HepG2 (cell line): ENCODE data around the gene MAFF. TPM values are rescaled to one million over a fixed set of nuclear protein-coding genes. Genes with fewer than 3 reads are reported as not detected.

Experiments
- DMAP1 ChIP-seq: IDR thresholded peaks from 2 replicates; pipeline ENCODE4 v1.6.1; 2016
- FOSL2 ChIP-seq: sonication (generic); formaldehyde crosslinking; IDR thresholded peaks from 2 replicates; pipeline ENCODE4 v1.4.0; 2020; ENCODE audit warnings: missing genetic modification reagents
- PHF21A ChIP-seq: sonication (generic); formaldehyde crosslinking; IDR thresholded peaks from 2 replicates; pipeline ENCODE4 v1.5.0; 2020; ENCODE audit warnings: mild to moderate bottlenecking, missing genetic modification reagents
- SOX13 ChIP-seq, 3 experiments: fragments of 450-650 bp in 1 of 3; sonication (generic) in 1 of 3; formaldehyde crosslinking in 1 of 3; IDR thresholded peaks in 2 of 3; conservative IDR thresholded peaks in 1 of 3; 2 replicates each; pipeline versions ENCODE4 v1.5.0 to v1.6.1; 2016 to 2020; ENCODE audit warnings: antibody characterized with exemption in 1 of 3, mild to moderate bottlenecking in 1 of 3, missing compliant biosample characterization in 1 of 3, missing genetic modification reagents in 1 of 3, moderate library complexity in 1 of 3
- ZNF17 ChIP-seq: sonication (generic); formaldehyde crosslinking; IDR thresholded peaks from 2 replicates; pipeline ENCODE4 v1.5.0; 2020; ENCODE audit warnings: mild to moderate bottlenecking, missing genetic modification reagents
- polyA plus RNA-seq, 8 experiments: library from polyadenylated mRNA; depleted of rRNA in 3 of 8; stranded (reverse) in 7 of 8; unstranded in 1 of 8; fragments of >200 nt; fragmentation: Illumina TruSeq in 4 of 8; extraction: Trizol in 4 of 8; gene quantifications; 2 replicates each; pipeline versions ENCODE4 v1.2.1 to v1.2.3, GENCODE V29; 2011 to 2016; ENCODE audit warnings: low read depth in 4 of 8, missing spikeins in 1 of 8, mixed read lengths in 1 of 8; ENCODE audit not compliant: insufficient read depth in 1 of 8
- total RNA-seq, 5 experiments: library from RNA; depleted of rRNA; stranded (reverse); fragments of >200 nt; fragmentation: Illumina TruSeq; extraction: Trizol; gene quantifications; 2 replicates each; pipeline ENCODE4 v1.2.3, GENCODE V29; 2016; ENCODE audit warnings: low read depth in 1 of 5
- TF ChIP-seq, protein P1 (sequence below): sonication (generic); formaldehyde crosslinking; conservative IDR thresholded peaks from 2 replicates; pipeline ENCODE4 v1.8.0; 2022; ENCODE audit warnings: mild to moderate bottlenecking, moderate library complexity, missing genetic modification reagents
- TF ChIP-seq, protein P2 (sequence below): fragments of 450-650 bp; IDR thresholded peaks from 2 replicates; pipeline ENCODE4 v1.6.1; 2017; ENCODE audit warnings: mild to moderate bottlenecking
- TF ChIP-seq, protein P3 (sequence below): fragments of 450-650 bp; IDR thresholded peaks from 2 replicates; pipeline ENCODE4 v1.6.1; 2017
- TF ChIP-seq, protein P4 (sequence below): sonication (generic); formaldehyde crosslinking; IDR thresholded peaks from 2 replicates; pipeline ENCODE4 v1.4.0; 2020; ENCODE audit warnings: low read depth, missing genetic modification reagents
- TF ChIP-seq, protein P5 (sequence below): IDR thresholded peaks from 2 replicates; pipeline ENCODE4 v1.4.0; 2020; ENCODE audit warnings: mild to moderate bottlenecking, missing genetic modification reagents

Gene MAFF
- total and polyA plus RNA-seq, 2 of the 13 experiments (the other 11 are each of a cell fraction or from before 2014, with no cell fraction given): 5.4 to 14.3 TPM

DNA sequence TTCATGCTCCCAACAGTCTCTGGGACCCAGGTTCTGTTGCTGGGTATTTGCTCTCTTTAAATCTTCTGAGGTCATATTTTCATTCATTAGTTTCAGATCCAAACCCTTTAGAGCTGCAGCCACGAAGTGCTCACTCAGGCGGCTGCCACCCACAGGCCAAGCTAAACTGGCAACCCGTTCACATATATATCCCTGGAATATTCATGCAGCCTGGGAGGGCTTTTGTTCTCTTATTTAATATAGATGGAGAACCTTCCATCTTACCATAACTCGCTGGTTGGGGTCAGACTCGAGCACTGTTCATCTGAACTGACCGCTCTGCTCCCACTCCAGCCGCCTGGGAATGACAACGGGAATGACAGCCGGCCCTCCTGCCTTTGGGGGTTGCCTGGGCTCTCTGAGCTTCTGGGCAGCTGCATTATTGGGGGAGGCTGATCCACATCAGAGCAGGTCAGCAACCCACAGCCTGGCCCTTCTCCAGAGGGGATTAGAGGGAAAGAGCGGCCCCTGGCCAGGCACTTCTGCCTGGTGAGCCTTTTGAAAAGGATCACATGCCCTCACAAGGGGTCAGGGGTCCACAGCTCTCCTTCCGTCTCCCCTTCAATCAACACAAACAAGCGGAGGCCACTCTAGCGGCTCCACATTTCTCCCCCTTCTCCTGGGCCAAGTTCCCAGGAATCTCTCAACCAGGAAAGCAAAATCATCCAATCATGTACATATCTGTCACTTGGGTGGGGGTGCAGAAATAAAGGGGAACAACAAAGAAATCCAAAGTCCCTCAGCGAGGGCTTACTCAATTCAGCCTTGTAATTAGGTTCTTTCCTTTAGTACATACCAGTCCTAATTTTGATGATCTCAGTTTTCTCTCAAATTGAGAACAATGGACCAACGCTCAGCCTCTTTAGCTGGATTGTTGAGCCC is 59.2 kb downstream of the MAFF start (continued):
- no peak for TF ChIP-seq SOX13 (IDR thresholded peaks at IDR 0.05)
- no peak for TF ChIP-seq SOX13 (CRISPR knock-in tag; conservative IDR thresholded peaks at IDR 0.05 in 1 of 2, IDR thresholded peaks at IDR 0.05 in 1 of 2)
- TF ChIP-seq, protein P1, sequence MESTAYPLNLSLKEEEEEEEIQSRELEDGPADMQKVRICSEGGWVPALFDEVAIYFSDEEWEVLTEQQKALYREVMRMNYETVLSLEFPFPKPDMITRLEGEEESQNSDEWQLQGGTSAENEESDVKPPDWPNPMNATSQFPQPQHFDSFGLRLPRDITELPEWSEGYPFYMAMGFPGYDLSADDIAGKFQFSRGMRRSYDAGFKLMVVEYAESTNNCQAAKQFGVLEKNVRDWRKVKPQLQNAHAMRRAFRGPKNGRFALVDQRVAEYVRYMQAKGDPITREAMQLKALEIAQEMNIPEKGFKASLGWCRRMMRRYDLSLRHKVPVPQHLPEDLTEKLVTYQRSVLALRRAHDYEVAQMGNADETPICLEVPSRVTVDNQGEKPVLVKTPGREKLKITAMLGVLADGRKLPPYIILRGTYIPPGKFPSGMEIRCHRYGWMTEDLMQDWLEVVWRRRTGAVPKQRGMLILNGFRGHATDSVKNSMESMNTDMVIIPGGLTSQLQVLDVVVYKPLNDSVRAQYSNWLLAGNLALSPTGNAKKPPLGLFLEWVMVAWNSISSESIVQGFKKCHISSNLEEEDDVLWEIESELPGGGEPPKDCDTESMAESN (CRISPR knock-in tag): no peak
- TF ChIP-seq ZNF17: no peak
- TF ChIP-seq PHF21A (CRISPR knock-in tag): 0 out of 2 replicates have a peak, but pooled peaks have one; percentile 20
- TF ChIP-seq DMAP1: no peak
- TF ChIP-seq, protein P2, sequence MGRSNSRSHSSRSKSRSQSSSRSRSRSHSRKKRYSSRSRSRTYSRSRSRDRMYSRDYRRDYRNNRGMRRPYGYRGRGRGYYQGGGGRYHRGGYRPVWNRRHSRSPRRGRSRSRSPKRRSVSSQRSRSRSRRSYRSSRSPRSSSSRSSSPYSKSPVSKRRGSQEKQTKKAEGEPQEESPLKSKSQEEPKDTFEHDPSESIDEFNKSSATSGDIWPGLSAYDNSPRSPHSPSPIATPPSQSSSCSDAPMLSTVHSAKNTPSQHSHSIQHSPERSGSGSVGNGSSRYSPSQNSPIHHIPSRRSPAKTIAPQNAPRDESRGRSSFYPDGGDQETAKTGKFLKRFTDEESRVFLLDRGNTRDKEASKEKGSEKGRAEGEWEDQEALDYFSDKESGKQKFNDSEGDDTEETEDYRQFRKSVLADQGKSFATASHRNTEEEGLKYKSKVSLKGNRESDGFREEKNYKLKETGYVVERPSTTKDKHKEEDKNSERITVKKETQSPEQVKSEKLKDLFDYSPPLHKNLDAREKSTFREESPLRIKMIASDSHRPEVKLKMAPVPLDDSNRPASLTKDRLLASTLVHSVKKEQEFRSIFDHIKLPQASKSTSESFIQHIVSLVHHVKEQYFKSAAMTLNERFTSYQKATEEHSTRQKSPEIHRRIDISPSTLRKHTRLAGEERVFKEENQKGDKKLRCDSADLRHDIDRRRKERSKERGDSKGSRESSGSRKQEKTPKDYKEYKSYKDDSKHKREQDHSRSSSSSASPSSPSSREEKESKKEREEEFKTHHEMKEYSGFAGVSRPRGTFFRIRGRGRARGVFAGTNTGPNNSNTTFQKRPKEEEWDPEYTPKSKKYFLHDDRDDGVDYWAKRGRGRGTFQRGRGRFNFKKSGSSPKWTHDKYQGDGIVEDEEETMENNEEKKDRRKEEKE: no peak
- no peak for TF ChIP-seq FOSL2 (CRISPR knock-in tag)
- TF ChIP-seq, protein P3, sequence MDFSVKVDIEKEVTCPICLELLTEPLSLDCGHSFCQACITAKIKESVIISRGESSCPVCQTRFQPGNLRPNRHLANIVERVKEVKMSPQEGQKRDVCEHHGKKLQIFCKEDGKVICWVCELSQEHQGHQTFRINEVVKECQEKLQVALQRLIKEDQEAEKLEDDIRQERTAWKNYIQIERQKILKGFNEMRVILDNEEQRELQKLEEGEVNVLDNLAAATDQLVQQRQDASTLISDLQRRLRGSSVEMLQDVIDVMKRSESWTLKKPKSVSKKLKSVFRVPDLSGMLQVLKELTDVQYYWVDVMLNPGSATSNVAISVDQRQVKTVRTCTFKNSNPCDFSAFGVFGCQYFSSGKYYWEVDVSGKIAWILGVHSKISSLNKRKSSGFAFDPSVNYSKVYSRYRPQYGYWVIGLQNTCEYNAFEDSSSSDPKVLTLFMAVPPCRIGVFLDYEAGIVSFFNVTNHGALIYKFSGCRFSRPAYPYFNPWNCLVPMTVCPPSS: no peak
- TF ChIP-seq, protein P4, sequence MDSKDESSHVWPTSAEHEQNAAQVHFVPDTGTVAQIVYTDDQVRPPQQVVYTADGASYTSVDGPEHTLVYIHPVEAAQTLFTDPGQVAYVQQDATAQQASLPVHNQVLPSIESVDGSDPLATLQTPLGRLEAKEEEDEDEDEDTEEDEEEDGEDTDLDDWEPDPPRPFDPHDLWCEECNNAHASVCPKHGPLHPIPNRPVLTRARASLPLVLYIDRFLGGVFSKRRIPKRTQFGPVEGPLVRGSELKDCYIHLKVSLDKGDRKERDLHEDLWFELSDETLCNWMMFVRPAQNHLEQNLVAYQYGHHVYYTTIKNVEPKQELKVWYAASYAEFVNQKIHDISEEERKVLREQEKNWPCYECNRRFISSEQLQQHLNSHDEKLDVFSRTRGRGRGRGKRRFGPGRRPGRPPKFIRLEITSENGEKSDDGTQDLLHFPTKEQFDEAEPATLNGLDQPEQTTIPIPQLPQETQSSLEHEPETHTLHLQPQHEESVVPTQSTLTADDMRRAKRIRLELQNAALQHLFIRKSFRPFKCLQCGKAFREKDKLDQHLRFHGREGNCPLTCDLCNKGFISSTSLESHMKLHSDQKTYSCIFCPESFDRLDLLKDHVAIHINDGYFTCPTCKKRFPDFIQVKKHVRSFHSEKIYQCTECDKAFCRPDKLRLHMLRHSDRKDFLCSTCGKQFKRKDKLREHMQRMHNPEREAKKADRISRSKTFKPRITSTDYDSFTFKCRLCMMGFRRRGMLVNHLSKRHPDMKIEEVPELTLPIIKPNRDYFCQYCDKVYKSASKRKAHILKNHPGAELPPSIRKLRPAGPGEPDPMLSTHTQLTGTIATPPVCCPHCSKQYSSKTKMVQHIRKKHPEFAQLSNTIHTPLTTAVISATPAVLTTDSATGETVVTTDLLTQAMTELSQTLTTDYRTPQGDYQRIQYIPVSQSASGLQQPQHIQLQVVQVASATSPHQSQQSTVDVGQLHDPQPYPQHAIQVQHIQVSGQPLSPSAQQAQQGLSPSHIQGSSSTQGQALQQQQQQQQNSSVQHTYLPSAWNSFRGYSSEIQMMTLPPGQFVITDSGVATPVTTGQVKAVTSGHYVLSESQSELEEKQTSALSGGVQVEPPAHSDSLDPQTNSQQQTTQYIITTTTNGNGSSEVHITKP (CRISPR knock-in tag): no peak
- TF ChIP-seq, protein P5, sequence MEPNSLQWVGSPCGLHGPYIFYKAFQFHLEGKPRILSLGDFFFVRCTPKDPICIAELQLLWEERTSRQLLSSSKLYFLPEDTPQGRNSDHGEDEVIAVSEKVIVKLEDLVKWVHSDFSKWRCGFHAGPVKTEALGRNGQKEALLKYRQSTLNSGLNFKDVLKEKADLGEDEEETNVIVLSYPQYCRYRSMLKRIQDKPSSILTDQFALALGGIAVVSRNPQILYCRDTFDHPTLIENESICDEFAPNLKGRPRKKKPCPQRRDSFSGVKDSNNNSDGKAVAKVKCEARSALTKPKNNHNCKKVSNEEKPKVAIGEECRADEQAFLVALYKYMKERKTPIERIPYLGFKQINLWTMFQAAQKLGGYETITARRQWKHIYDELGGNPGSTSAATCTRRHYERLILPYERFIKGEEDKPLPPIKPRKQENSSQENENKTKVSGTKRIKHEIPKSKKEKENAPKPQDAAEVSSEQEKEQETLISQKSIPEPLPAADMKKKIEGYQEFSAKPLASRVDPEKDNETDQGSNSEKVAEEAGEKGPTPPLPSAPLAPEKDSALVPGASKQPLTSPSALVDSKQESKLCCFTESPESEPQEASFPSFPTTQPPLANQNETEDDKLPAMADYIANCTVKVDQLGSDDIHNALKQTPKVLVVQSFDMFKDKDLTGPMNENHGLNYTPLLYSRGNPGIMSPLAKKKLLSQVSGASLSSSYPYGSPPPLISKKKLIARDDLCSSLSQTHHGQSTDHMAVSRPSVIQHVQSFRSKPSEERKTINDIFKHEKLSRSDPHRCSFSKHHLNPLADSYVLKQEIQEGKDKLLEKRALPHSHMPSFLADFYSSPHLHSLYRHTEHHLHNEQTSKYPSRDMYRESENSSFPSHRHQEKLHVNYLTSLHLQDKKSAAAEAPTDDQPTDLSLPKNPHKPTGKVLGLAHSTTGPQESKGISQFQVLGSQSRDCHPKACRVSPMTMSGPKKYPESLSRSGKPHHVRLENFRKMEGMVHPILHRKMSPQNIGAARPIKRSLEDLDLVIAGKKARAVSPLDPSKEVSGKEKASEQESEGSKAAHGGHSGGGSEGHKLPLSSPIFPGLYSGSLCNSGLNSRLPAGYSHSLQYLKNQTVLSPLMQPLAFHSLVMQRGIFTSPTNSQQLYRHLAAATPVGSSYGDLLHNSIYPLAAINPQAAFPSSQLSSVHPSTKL: peak; percentile 44; the same call in 1 of the 2 replicates
